HepG2 (cell line): ENCODE results near the gene WDR37. TPM values are rescaled to one million over a fixed set of nuclear protein-coding genes. Genes with fewer than 3 reads are reported as not detected.

Experiments used
- ATAC-seq: fragments of 200-7000 bp; cut with Tn5 transposase; 3 replicates; pipeline ENCODE4 v1.9.1; 2020; ENCODE audit warnings: mild to moderate bottlenecking, moderate library complexity
- BruUV-seq: library from RNA; stranded (reverse); fragments of 400-500 nt; replicated peaks from 2 replicates; lab custom pipeline; 2021; lab: Mats Ljungman, UMichigan
- CTCF ChIA-PET: fragments of 300-600 bp; formaldehyde crosslinking; extraction: SDS; loops from one replicate; lab custom pipeline; 2021; ENCODE audit warnings: low total read pairs, inconsistent platforms, low intra/inter-chr PET ratio; lab: Yijun Ruan, JAX
- POLR2A ChIA-PET: fragments of 350-600 bp; sonication (Branson Sonifier 250); formaldehyde crosslinking; loops from one replicate; lab custom pipeline; 2020; ENCODE audit warnings: antibody characterized with exemption, inconsistent platforms; lab: Yijun Ruan, JAX
- DNase-seq: peaks from one replicate; pipeline ENCODE4 v3.0.0-alpha.2; 2015; ENCODE audit warnings: low spot score
- FAIRE-seq: peaks from 3 replicates; lab custom pipeline; 2011; peaks lifted over from hg19 to GRCh38; lab: Jason Lieb, UNC
- H2AFZ ChIP-seq: one replicate; pipeline ENCODE4 v1.6.1; 2011; ENCODE audit warnings: low read length, inconsistent platforms
- H3K27ac ChIP-seq: fragments of 300-600 bp; 3 replicates; pipeline ENCODE4 v1.8.0; 2011; ENCODE audit warnings: mixed run types, mild to moderate bottlenecking, mixed read lengths, low read length, inconsistent platforms; ENCODE audit not compliant: insufficient read depth; ENCODE audit errors: extremely low read length
- H3K27me3 ChIP-seq, 2 experiments: fragments of 200-600 bp in 1 of 2; 2 replicates in 1 of 2; 3 replicates in 1 of 2; pipeline versions ENCODE4 v1.6.0 to v1.8.0; 2011; ENCODE audit warnings: low read length in 2 of 2, mild to moderate bottlenecking in 2 of 2, moderate library complexity in 2 of 2, inconsistent platforms in 1 of 2; ENCODE audit not compliant: insufficient read depth in 2 of 2, control insufficient read depth in 1 of 2
- H3K36me3 ChIP-seq, 2 experiments: fragments of 200-600 bp in 1 of 2; replicated peaks in 1 of 2; 2 replicates in 1 of 2; 3 replicates in 1 of 2; pipeline versions ENCODE4 v1.5.1 to v1.8.0; 2011; ENCODE audit warnings: low read length in 2 of 2, inconsistent platforms in 1 of 2; ENCODE audit not compliant: insufficient read depth in 2 of 2, control insufficient read depth in 1 of 2
- H3K4me1 ChIP-seq: 2 replicates; pipeline ENCODE4 v1.5.1; 2012; ENCODE audit warnings: low read length, inconsistent platforms; ENCODE audit not compliant: insufficient read depth
- H3K4me2 ChIP-seq: 2 replicates; pipeline ENCODE4 v1.6.0; 2011; ENCODE audit warnings: low read depth, low read length, inconsistent platforms
- H3K4me3 ChIP-seq, 3 experiments: fragments of 200-600 bp in 1 of 3; sonication (generic), shearing (Covaris generic) in 1 of 3; replicated peaks in 1 of 3; 2 replicates each; pipeline ENCODE4 v1.5.1; 2011 to 2016; ENCODE audit warnings: low read length in 3 of 3, inconsistent platforms in 2 of 3, low read depth in 2 of 3, mild to moderate bottlenecking in 2 of 3, control low read depth in 1 of 3, mixed read lengths in 1 of 3; ENCODE audit not compliant: insufficient read depth in 1 of 3
- H3K79me2 ChIP-seq: one replicate; pipeline ENCODE4 v1.6.1; 2011; ENCODE audit warnings: low read length, inconsistent platforms; ENCODE audit not compliant: insufficient read depth
- H3K9ac ChIP-seq: 2 replicates; pipeline ENCODE4 v1.6.0; 2011; ENCODE audit warnings: mild to moderate bottlenecking, low read depth, low read length, inconsistent platforms; ENCODE audit not compliant: insufficient read depth
- H3K9me3 ChIP-seq: 2 replicates; pipeline ENCODE4 v1.5.1; 2012; ENCODE audit warnings: mild to moderate bottlenecking, low read length
- H4K20me1 ChIP-seq: 2 replicates; pipeline ENCODE4 v1.6.0; 2011; ENCODE audit warnings: inconsistent platforms, mild to moderate bottlenecking, low read length, moderate library complexity; ENCODE audit not compliant: insufficient read depth
- CEBPB ChIP-seq: IDR thresholded peaks from 2 replicates; pipeline ENCODE4 v1.6.1; 2011; ENCODE audit warnings: low read depth, low read length, improper control_type of control experiment, borderline replicate concordance
- CEBPG ChIP-seq: IDR thresholded peaks from 2 replicates; pipeline ENCODE4 v1.6.1; 2016
- FOXO4 ChIP-seq: sonication (generic); formaldehyde crosslinking; conservative IDR thresholded peaks from 2 replicates; pipeline ENCODE4 v1.8.1; 2023; ENCODE audit warnings: missing genetic modification reagents
- HDAC1 ChIP-seq: sonication (generic); formaldehyde crosslinking; IDR thresholded peaks from 2 replicates; pipeline ENCODE4 v1.5.1; 2020; ENCODE audit warnings: mild to moderate bottlenecking, missing genetic modification reagents
- HNF4A ChIP-seq: sonication (generic); formaldehyde crosslinking; IDR thresholded peaks from 2 replicates; pipeline ENCODE4 v1.4.0; 2020; ENCODE audit warnings: missing genetic modification reagents
- LBX2 ChIP-seq: sonication (generic); formaldehyde crosslinking; IDR thresholded peaks from 2 replicates; pipeline ENCODE4 v1.5.0; 2020; ENCODE audit warnings: missing genetic modification reagents, mild to moderate bottlenecking, borderline replicate concordance
- MEIS1 ChIP-seq: sonication (generic); formaldehyde crosslinking; IDR thresholded peaks from 2 replicates; pipeline ENCODE4 v1.9.0; 2021; ENCODE audit warnings: mild to moderate bottlenecking, missing genetic modification reagents, moderate library complexity, borderline replicate concordance
- POGZ ChIP-seq: sonication (generic); formaldehyde crosslinking; IDR thresholded peaks from 2 replicates; pipeline ENCODE4 v1.4.0; 2020; ENCODE audit warnings: mild to moderate bottlenecking, missing genetic modification reagents
- SP140L ChIP-seq: sonication (generic); formaldehyde crosslinking; IDR thresholded peaks from 2 replicates; pipeline ENCODE4 v1.4.0; 2020; ENCODE audit warnings: missing genetic modification reagents, borderline replicate concordance
- TERF1 ChIP-seq: sonication (generic); formaldehyde crosslinking; IDR thresholded peaks from 2 replicates; pipeline ENCODE4 v1.8.0; 2022; ENCODE audit warnings: mild to moderate bottlenecking, missing genetic modification reagents, moderate library complexity
- TFAP4 ChIP-seq: sonication (generic); IDR thresholded peaks from 2 replicates; pipeline ENCODE4 v1.6.1; 2016; ENCODE audit warnings: low read depth, borderline replicate concordance
- ZNF124 ChIP-seq: sonication (generic); formaldehyde crosslinking; IDR thresholded peaks from 2 replicates; pipeline ENCODE4 v1.4.0; 2020; ENCODE audit warnings: missing genetic modification reagents
- ZNF576 ChIP-seq: sonication (generic); formaldehyde crosslinking; IDR thresholded peaks from 2 replicates; pipeline ENCODE4 v1.4.0; 2020; ENCODE audit warnings: mild to moderate bottlenecking, missing genetic modification reagents
- WGBS: methylation state at CpG from one replicate; pipeline ENCODE4 v1.1.6; 2017; ENCODE audit warnings: low lambda C conversion rate; 5-methylcytosine and 5-hydroxymethylcytosine counted together
- in situ Hi-C: cut with HindIII; loops from 2 replicates; pipeline ENCODE4 v1.10.0; 2017; ENCODE audit warnings: low pct_unique_long_range_greater_than_20kb; ENCODE audit not compliant: extremely low pct_ligation_motif_present
- intact Hi-C: fragments of 100-400 bp; cut with micrococcal nuclease; formaldehyde crosslinking; loops from one replicate; pipeline ENCODE4 v1.10.0; 2022; ENCODE audit not compliant: unreplicated experiment
- polyA plus RNA-seq, 8 experiments: library from polyadenylated mRNA; depleted of rRNA in 3 of 8; stranded (reverse) in 7 of 8; unstranded in 1 of 8; fragments of >200 nt; fragmentation: Illumina TruSeq in 4 of 8; extraction: Trizol in 4 of 8; gene quantifications; 2 replicates each; pipeline versions ENCODE4 v1.2.1 to v1.2.3, GENCODE V29; 2011 to 2016; ENCODE audit warnings: low read depth in 4 of 8, missing spikeins in 1 of 8, mixed read lengths in 1 of 8; ENCODE audit not compliant: insufficient read depth in 1 of 8
- total RNA-seq, 5 experiments: library from RNA; depleted of rRNA; stranded (reverse); fragments of >200 nt; fragmentation: Illumina TruSeq; extraction: Trizol; gene quantifications; 2 replicates each; pipeline ENCODE4 v1.2.3, GENCODE V29; 2016; ENCODE audit warnings: low read depth in 1 of 5

The WDR37 gene
- total and polyA plus RNA-seq, 2 of the 13 experiments (the other 11 are each of a cell fraction or from before 2014, with no cell fraction given), result 5.9 to 7.5 TPM

- no peak for FAIRE-seq
- no peak overlapping the region for H3K9ac ChIP-seq
- H3K79me2 ChIP-seq, result peaks cover 4% of the 10 kb centered on the region
- ChIA-PET POLR2A (no interaction called here), CTCF (no interaction called here)
- no TSS peak for BruUV-seq
- no peak overlapping the region for H3K4me3 ChIP-seq
- in situ Hi-C loops (no loop called here), intact Hi-C loops (no loop called here)
- H3K27me3 ChIP-seq, result no peaks in the 10 kb centered on the region
- DNase-seq, result no peak
- H4K20me1 ChIP-seq, result no peaks in the 10 kb centered on the region
- peaks cover 9 to 16% of the 10 kb centered on the region in 2 experiments; a peak in 3 of 5 replicates for H3K36me3 ChIP-seq
- TF ChIP-seq ZNF124 (CRISPR knock-in tag), result no peak
- TF ChIP-seq CEBPG (CRISPR knock-in tag), result 0 out of 2 replicates have a peak, but pooled peaks have one; percentile 33
- peak; percentile 28; the same call in 1 of the 2 replicates for TF ChIP-seq CEBPB
- H3K4me2 ChIP-seq, result no peak overlapping the region
- H3K4me1 ChIP-seq, result peaks cover 7% of the 10 kb centered on the region
- H2AFZ ChIP-seq, result no peak overlapping the region
- H3K9me3 ChIP-seq, result no peaks in the 10 kb centered on the region
- H3K27ac ChIP-seq, result no peak overlapping the region
- no peak for ATAC-seq
- 94% methylated on average over 7 of the region's 7 CpGs for WGBS
These were observed 14.7 kb downstream of the WDR37 start for GRCh38 chr10:1070919-1071318.

- Histone ChIP-seq H2AFZ (no peak overlapping the region), H3K4me3 (no peak overlapping the region), H3K79me2 (peaks cover 4% of the 10 kb centered on the region), H3K9me3 (no peaks in the 10 kb centered on the region), H3K4me2 (no peak overlapping the region), H3K27ac (no peak overlapping the region), H4K20me1 (no peaks in the 10 kb centered on the region), H3K9ac (no peak overlapping the region), H3K4me1 (no peaks in the 10 kb centered on the region), H3K27me3 (no peaks in the 10 kb centered on the region), H3K36me3 (peaks cover 9 to 24% of the 10 kb centered on the region in 2 experiments; a peak in 3 of 5 replicates)
- ATAC-seq (peak; percentile 41), FAIRE-seq (no peak), DNase-seq (no peak)
- POLR2A ChIA-PET, result no interaction called here
- intact Hi-C loops (no loop called here), in situ Hi-C loops (no loop called here)
- CTCF ChIA-PET, result no interaction called here
- BruUV-seq, result no TSS peak
- 98% methylated on average over 24 of the region's 24 CpGs for WGBS
- TF ChIP-seq HDAC1 (CRISPR knock-in tag), result no peak
- TF ChIP-seq MEIS1 (CRISPR knock-in tag), result no peak
- TF ChIP-seq POGZ (CRISPR knock-in tag), result no peak
- TF ChIP-seq HNF4A (CRISPR knock-in tag), result no peak
- no peak for TF ChIP-seq TERF1 (CRISPR knock-in tag)
- no peak for TF ChIP-seq SP140L (CRISPR knock-in tag)
- no peak for TF ChIP-seq LBX2
- no peak for TF ChIP-seq FOXO4 (CRISPR knock-in tag)
- TF ChIP-seq ZNF576 (CRISPR knock-in tag), result no peak
- TF ChIP-seq TFAP4, result no peak
These were observed 18.0 kb downstream of the WDR37 start for GRCh38 chr10:1074052-1074747.
